IPS-NIHi11 (cell line): Measurements from ENCODE around the gene CLASP2.

ENCODE experiments used
- DNase-seq: peaks from one replicate; pipeline ENCODE4 v3.0.0; 2012; ENCODE audit warnings: mixed read lengths, low spot score

CLASP2 gene

GRCh38 chr3:33636125-33636850 is 81.8 kb downstream of the CLASP2 start:
- DNase-seq = peak; percentile 37

GRCh38 chr3:33634262-33634661 is 83.8 kb downstream of the CLASP2 start:
- no peak for DNase-seq

DNA sequence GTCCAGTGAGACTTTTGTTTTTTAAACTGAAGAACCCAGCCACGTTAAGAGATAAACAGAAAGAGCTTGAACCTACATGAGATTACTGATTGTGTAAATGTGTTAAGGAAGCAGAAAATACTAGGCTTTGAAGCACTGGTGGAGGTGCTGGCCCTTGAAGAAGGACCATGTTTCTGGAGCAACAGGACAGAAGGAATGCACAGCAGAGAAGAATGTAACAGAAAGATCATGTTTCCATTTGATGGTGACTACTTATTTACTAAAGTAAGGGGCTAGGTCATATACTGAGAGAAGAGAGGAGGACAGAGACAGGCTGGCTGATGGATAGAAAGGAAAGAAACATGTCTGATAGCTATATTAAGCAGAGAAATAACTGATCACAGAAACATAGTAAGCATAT is 88.8 kb downstream of the CLASP2 start:
- no peak for DNase-seq

DNA sequence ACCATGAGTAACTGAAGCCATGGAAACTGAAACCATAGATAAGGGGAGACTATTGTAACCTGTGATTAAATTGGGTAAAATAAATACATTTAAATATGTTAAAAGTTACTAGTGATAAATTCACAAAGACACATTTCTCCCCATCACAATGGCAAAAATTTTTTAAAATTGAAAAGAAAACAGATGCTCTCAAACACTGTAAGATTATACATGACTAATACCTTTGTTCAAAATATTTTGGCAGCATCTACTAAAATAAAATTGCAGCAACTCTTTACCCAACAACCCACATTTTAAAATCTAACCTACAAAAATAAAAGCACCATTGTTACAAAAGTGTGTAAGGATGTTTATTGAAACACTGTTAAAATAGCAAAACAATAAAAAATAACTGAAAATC is 93.3 kb downstream of the CLASP2 start:
- DNase-seq = no peak

DNA sequence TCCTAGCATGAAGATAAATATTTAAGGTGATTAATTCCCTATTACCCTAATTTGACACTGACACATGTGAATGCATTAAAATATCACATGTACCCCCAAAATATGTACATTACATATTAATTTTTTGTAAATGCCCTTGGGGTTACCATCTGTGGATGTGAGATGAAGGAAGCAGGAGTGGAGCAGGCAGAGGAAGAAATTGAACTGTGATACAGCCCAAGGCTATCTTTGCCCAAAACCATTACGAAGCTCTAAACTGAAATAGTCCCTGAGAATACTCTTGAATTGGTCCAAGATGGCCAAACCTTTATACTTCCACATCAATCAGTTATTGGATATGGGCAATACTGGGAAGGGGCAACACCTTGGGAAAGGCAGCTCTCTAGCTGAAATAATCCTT is 105.0 kb downstream of the CLASP2 start:
- no peak for DNase-seq

DNA sequence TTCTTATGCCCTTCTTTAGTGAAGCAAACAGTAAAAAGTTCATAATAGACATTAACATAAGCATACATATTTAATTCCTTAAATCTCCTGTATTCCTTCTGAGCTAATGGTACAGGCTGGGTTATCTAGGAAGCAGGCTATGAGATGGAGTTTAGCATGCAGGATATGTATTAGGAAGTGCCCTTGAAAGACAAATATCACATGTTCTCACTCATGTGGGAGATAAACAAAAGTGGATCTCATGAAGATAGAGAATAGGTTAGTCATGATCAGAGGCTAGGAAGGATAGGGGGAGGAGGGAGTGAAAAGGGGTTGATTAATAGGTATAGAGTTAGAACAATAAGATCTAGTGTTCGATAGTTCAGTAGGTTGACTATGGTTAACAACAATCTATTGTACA is 105.4 kb downstream of the CLASP2 start:
- no peak for DNase-seq

DNA sequence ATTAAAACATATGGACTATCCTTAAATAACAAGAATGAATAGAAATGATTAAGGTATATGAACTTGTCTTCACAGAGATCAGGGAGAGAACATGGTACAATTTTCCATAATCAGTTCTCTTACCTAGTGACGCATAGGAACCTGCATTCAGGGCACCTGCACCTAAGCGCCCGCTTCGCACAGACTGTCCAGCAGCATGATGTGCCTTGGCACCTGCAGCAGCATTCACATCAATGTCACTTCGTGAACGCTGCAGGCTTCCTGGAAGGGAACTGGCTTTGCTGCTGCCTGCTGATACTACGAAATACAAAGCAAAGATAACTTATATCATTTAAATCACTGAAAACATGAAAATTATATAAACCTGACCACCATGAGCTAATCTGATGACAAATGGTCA is 115.2 kb downstream of the CLASP2 start:
- no peak for DNase-seq

DNA sequence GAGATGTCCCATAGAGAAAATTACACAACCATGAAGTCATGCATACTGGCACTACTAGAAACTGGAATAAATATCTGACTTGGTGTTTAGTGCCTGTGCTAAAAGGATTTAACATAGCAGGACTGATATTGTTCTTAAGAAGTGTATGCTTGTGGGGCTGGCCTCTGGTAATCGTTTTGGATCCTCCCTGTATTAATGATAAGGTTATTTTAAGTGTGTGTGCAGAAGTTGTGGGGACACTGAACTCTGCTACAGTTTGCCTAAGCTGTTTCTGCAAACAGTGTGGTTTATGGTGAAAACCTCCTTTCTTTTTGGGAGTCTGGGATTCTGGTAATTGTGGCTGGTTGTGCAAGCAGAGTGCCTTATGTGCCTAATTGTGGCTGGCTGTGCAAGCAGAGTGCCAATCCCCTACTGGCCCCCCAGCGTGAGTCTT is 120.8 kb downstream of the CLASP2 start:
- no peak for DNase-seq

- DNase-seq = no peak
Measured at GRCh38 chr3:33592999-33593398, 125.1 kb downstream of the CLASP2 start.

GRCh38 chr3:33590541-33590940 is 127.5 kb downstream of the CLASP2 start:
- DNase-seq = no peak

DNA sequence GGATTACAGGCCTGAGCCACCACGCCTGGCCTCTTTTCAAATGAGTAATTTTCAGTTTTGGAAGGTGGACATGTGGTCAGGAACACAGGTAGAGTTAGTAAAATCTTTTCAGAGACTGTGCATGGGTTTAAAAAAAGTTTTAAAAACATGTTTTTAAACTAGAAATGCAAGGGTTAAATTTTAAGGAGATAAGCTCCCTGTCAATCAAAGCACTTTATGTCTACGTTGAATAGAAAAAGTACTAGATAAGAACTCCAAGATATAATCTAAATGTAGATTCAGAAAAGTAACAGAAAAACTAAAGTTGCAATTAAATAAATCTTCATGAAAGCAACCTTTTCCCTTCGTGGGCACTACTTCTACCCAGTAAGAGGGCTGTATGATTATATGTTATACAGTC is 131.7 kb downstream of the CLASP2 start:
- DNase-seq = no peak

- no peak for DNase-seq
Measured at GRCh38 chr3:33582234-33582633, 135.8 kb downstream of the CLASP2 start.

- DNase-seq = no peak
Measured at GRCh38 chr3:33581666-33582065, 136.4 kb downstream of the CLASP2 start.

- no peak for DNase-seq
Measured at GRCh38 chr3:33579840-33580239, 138.2 kb downstream of the CLASP2 start.

DNA sequence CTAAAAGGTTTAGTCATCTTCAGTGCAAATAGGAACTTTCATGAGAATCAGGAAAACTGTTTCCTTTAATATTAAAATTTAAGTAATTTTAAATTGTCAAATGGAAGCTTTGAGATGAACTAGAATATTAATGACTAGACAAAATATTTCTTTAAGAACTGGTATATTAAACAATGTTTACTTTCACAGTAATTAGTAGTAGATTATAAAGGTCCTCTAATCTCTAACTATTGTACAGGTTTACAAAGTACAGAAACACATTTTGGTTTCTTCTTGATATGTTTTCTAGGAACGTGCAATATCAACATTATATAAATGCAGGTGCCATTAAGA is 138.9 kb downstream of the CLASP2 start:
- no peak for DNase-seq

GRCh38 chr3:33578325-33579177 is 139.5 kb downstream of the CLASP2 start:
- DNase-seq = no peak

GRCh38 chr3:33577588-33577987 is 140.5 kb downstream of the CLASP2 start:
- DNase-seq = peak; percentile 8

DNA sequence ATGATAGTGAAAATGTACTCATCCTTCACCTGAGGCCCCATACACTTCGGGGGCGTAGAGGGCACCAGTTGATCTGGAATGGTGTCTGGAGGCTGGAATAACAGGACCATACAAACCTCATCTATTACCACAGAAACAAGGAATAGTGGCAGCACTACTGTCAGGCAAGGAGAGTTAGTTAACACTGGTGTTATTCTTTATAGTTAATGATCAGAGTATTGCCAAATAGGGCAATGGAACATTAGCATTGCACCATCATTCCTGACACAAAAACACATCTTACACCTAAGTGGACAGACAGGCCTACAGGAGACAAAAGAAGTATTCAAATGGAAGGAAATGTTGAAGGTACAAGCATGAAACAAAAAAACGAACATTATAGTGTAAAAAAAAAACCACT is 140.9 kb downstream of the CLASP2 start:
- no peak for DNase-seq

GRCh38 chr3:33575311-33575710 is 142.7 kb downstream of the CLASP2 start:
- DNase-seq = no peak

- no peak for DNase-seq
Measured at GRCh38 chr3:33557829-33558228, 160.2 kb downstream of the CLASP2 start.

DNA sequence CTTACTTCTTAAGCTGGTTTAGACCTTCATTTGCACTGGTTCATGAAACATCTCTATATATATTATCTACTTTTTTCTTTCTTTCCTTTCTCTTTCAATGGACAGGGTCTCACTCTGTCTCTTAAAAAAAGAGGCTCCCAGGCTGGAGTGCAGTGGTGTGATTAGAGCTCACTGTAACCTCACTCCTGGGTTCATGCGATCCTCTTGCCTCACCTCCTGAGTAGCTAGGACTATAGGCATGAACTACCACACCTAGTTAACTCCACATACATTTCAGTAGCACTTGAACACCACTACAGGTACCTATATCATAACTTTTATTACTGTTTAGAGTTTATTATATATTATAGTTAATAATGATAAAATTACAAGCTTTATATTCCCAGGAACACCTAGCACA is 160.8 kb downstream of the CLASP2 start:
- DNase-seq = no peak

- DNase-seq = no peak
Measured at GRCh38 chr3:33547101-33547500, 171.0 kb downstream of the CLASP2 start.

GRCh38 chr3:33544126-33544525 is 173.9 kb downstream of the CLASP2 start:
- DNase-seq = no peak

DNA sequence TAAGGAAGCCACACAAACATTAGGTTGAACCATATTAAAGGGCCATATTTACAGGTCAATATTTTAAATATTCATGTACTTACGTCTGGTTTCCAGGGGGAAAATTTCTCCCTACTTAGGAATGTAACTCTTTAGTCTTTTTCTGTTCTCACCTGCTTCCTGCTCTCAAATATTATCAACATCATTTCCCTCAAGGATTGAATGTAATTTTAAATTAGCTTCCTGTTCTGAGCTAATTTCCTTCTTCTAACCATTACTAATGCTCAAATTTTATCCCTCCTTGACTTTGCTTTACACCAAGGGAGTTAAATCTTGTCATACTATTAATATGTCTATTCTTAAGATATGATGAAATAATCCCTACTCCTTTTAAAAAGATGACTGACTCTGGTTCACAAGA is 174.5 kb downstream of the CLASP2 start:
- DNase-seq = no peak
